ENCODE data around the gene PTPRQ.

- TF ChIP-seq, protein P1, sequence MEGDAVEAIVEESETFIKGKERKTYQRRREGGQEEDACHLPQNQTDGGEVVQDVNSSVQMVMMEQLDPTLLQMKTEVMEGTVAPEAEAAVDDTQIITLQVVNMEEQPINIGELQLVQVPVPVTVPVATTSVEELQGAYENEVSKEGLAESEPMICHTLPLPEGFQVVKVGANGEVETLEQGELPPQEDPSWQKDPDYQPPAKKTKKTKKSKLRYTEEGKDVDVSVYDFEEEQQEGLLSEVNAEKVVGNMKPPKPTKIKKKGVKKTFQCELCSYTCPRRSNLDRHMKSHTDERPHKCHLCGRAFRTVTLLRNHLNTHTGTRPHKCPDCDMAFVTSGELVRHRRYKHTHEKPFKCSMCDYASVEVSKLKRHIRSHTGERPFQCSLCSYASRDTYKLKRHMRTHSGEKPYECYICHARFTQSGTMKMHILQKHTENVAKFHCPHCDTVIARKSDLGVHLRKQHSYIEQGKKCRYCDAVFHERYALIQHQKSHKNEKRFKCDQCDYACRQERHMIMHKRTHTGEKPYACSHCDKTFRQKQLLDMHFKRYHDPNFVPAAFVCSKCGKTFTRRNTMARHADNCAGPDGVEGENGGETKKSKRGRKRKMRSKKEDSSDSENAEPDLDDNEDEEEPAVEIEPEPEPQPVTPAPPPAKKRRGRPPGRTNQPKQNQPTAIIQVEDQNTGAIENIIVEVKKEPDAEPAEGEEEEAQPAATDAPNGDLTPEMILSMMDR (IDR thresholded peaks at IDR 0.05) = no peak
- no peak for TF ChIP-seq POLR2A (IDR thresholded peaks at IDR 0.05)
These were observed 25.6 kb downstream of the PTPRQ start for GRCh38 chr12:80469681-80470080.

Measured in tibial nerve (tissue), 3 donors.